HG02623 (cell line): ENCODE results near the gene ARHGAP18.
"Not testable (repeated sequence)": the region's sequence is repeated elsewhere in the genome, so short reads cannot be mapped to it uniquely, and the experiment has no call there.

Experiments
- ATAC-seq: cut with Tn5 transposase; IDR thresholded peaks from one replicate; pipeline ENCODE4 v1.9.1; 2021; ENCODE audit warnings: moderate library complexity; ENCODE audit not compliant: unreplicated experiment

ARHGAP18 gene

GRCh38 chr6:129597023-129597713, 112.8 kb downstream of the ARHGAP18 start:
- peak; percentile 61 for ATAC-seq

GRCh38 chr6:129596522-129596921, 113.5 kb downstream of the ARHGAP18 start:
- ATAC-seq, result no peak

GRCh38 chr6:129593233-129593564, 116.8 kb downstream of the ARHGAP18 start:
- no peak for ATAC-seq

- ATAC-seq, result no peak
Observed at GRCh38 chr6:129592516-129593232, 117.3 kb downstream of the ARHGAP18 start.

GRCh38 chr6:129590408-129591022, 119.5 kb downstream of the ARHGAP18 start:
- ATAC-seq, result no peak

GRCh38 chr6:129586815-129587214, 123.2 kb downstream of the ARHGAP18 start:
- no peak for ATAC-seq

- ATAC-seq, result no peak
Observed at GRCh38 chr6:129583866-129584265, 126.1 kb downstream of the ARHGAP18 start.

GRCh38 chr6:129578315-129578714, 131.7 kb downstream of the ARHGAP18 start:
- ATAC-seq, result no peak

- no peak for ATAC-seq
Observed at GRCh38 chr6:129577691-129578090, 132.3 kb downstream of the ARHGAP18 start.

GRCh38 chr6:129576456-129576855, 133.5 kb downstream of the ARHGAP18 start:
- ATAC-seq, result no peak

GRCh38 chr6:129575378-129576118, 134.4 kb downstream of the ARHGAP18 start:
- ATAC-seq, result no peak

GRCh38 chr6:129574605-129575004, 135.4 kb downstream of the ARHGAP18 start:
- ATAC-seq, result not testable (repeated sequence)

GRCh38 chr6:129570929-129571328, 139.0 kb downstream of the ARHGAP18 start:
- not testable (repeated sequence) for ATAC-seq

GRCh38 chr6:129568015-129568414, 142.0 kb downstream of the ARHGAP18 start:
- no peak for ATAC-seq

- ATAC-seq, result no peak
Observed at GRCh38 chr6:129567374-129567773, 142.6 kb downstream of the ARHGAP18 start.

GRCh38 chr6:129565811-129566210, 144.2 kb downstream of the ARHGAP18 start:
- ATAC-seq, result no peak

- ATAC-seq, result no peak
Observed at GRCh38 chr6:129565366-129565765, 144.6 kb downstream of the ARHGAP18 start.

- no peak for ATAC-seq
Observed at GRCh38 chr6:129558248-129558647, 151.7 kb downstream of the ARHGAP18 start.

- no peak for ATAC-seq
Observed at GRCh38 chr6:129555206-129555832, 154.7 kb downstream of the ARHGAP18 start.

- no peak for ATAC-seq
Observed at GRCh38 chr6:129552413-129552812, 157.6 kb downstream of the ARHGAP18 start.

- no peak for ATAC-seq
Observed at GRCh38 chr6:129551486-129551885, 158.5 kb downstream of the ARHGAP18 start.
